ENCODE data around the gene SH2D3C. TPM values are rescaled to one million over a fixed set of nuclear protein-coding genes. Genes with fewer than 3 reads are reported as not detected.
A peak's percentile ranks its signal among the peaks of the same experiment; 100 is the strongest.

The SH2D3C gene
- total and polyA plus RNA-seq, 2 of the 8 experiments (the other 6 are each of a cell fraction or from before 2014, with no cell fraction given) = 6.4 to 8.1 TPM

GRCh38 chr9:127715470-127716337 is 62.8 kb downstream of the SH2D3C start, which contains the start of the genes PTRH1 and TTC16 (continued):
- TF ChIP-seq CHD7 (IDR thresholded peaks at IDR 0.05; ENCODE audit: insufficient replicate concordance, low read length) (no peak), SIRT6 (IDR thresholded peaks at IDR 0.05; ENCODE audit: low read length) (no peak), CREB1 (IDR thresholded peaks at IDR 0.05) (peak; percentile 96), TAF1 (IDR thresholded peaks at IDR 0.05; ENCODE audit: low read depth, low read length) (peak; percentile 55; the same call in 1 of the 2 replicates), NRF1 (IDR thresholded peaks at IDR 0.05; ENCODE audit: low read depth, low read length) (no peak), KDM4A (IDR thresholded peaks at IDR 0.05; ENCODE audit: low read depth, low read length, severe bottlenecking) (peak; percentile 87), TCF12 (IDR thresholded peaks at IDR 0.05; ENCODE audit: low read depth, low read length) (no peak), HDAC6 (IDR thresholded peaks at IDR 0.05; ENCODE audit: low read depth, low read length) (no peak)
- TF ChIP-seq, protein P1, sequence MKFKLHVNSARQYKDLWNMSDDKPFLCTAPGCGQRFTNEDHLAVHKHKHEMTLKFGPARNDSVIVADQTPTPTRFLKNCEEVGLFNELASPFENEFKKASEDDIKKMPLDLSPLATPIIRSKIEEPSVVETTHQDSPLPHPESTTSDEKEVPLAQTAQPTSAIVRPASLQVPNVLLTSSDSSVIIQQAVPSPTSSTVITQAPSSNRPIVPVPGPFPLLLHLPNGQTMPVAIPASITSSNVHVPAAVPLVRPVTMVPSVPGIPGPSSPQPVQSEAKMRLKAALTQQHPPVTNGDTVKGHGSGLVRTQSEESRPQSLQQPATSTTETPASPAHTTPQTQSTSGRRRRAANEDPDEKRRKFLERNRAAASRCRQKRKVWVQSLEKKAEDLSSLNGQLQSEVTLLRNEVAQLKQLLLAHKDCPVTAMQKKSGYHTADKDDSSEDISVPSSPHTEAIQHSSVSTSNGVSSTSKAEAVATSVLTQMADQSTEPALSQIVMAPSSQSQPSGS (IDR thresholded peaks at IDR 0.05; ENCODE audit: low read length) = no peak
